Fibroblast of villous mesenchyme (primary cell): ENCODE results near the gene RHOBTB3. TPM values are rescaled to one million over a fixed set of nuclear protein-coding genes. Genes with fewer than 3 reads are reported as not detected.

ENCODE experiments used
- DNase-seq: peaks from one replicate; pipeline ENCODE4 v3.0.0-alpha.2; 2010; ENCODE audit warnings: low read depth
- H3K4me3 ChIP-seq: 2 replicates; pipeline ENCODE4 v1.5.1; 2011; ENCODE audit warnings: low read depth, mild to moderate bottlenecking, low read length
- CTCF ChIP-seq: IDR thresholded peaks from 2 replicates; pipeline ENCODE4 v1.5.1; 2012; ENCODE audit warnings: low read depth, mild to moderate bottlenecking, low read length; ENCODE audit not compliant: insufficient read depth
- total RNA-seq: library from RNA; depleted of rRNA; stranded (reverse); fragments of >200 nt; gene quantifications from 2 replicates; pipeline ENCODE4 v1.2.3, GENCODE V29; 2012

The RHOBTB3 gene
- total RNA-seq, 1 donor, result 720 TPM

DNA sequence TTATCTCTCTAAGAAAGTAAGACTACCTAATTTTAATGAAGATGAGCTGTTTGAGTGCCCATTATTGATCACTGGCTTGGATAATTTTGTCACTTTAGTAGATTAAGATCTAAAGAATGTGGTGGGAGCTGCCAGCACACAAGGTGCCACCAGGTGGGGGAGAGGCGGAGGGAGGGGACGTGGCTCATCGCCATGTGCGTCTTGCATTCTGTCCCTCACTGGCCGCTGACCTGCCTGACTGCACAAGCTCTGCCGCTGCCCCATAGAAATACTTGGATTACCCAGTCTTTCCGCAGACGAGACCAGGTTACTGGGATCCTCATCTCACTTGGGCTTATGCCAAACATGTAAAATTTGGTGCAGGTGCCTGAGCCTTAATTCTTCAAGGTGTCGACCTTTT lies 37.6 kb downstream of the RHOBTB3 start:
- TF ChIP-seq CTCF, result no peak
- no peak for DNase-seq
- no peak overlapping the region for H3K4me3 ChIP-seq

DNA sequence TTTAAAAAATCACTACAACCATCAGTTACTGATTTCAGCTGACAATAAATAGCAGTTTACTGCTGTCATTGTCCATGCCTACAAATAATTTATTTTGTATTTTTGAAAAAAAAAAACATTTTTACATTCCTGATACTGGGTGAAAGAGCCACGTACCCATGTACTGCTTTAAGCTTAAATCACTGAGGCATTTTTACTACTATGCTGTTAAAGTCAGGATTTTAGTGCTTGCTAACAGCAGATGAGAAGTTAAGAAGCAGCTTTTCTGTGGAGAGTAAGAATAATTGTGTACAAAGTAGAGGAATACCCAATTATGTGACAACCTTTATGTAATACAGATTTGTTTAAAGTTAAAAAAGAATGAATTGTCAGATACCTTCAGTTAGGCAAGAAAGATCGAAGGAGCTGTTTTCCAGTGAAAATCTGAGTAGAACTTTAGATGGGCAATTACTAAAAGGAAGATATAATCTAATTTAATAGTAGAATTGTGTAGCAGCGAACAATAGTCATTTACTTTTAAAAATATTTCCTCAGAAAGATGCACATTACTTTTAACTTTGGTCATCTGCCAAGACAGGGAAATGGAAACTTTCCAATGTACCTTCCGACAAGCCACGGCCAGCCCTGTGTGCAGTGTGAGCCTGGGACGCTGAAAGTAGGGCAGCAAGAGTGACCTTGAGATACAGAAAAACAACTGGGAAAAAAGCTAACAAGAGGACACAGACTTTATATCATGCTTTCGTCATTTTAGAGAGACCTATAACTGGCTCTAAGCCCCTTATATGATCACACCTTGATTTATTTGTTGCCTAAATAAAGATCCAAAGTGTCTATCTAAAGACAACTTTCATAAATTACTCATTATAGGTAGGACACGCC lies 39.9 kb downstream of the RHOBTB3 start:
- DNase-seq, result peak; percentile 54
- no peak overlapping the region for H3K4me3 ChIP-seq
- TF ChIP-seq CTCF, result no peak

GRCh38 chr5:95771892-95772291 lies 40.8 kb downstream of the RHOBTB3 start:
- DNase-seq, result no peak
- TF ChIP-seq CTCF, result no peak
- no peak overlapping the region for H3K4me3 ChIP-seq

DNA sequence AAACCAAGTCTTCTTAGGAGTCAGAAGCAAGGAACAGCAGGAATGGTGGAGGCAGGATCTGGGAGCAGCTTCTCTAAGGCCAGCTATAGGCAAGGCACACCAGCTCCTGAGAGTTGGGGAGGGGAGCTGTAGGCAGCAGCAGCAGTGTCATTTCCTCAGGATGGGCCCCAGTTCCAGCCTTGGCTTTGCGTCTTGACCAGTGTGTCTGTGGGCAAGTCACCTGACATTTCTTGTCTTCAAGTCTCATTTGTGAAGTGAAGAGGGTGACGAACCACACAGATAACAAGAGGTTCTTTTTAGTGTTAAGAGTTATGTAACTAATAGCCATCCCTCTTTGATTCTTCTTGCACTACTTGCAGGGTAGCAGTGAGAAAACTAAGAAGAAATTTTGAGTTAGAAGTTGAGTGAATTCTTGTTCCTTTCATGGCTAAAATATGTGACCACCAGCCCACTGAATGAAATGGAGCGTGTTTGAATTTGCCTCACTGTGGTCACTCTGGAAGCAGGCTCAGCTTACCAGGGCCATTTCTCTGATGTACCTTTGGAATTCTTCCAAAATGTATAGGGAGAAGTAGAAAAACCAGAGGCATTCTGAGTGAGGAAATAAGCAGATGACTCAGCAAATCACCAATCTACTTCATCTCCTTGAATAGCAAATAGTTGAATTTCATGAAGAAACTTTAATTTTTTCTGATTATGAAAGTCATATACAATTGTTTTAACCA lies 42.4 kb downstream of the RHOBTB3 start:
- DNase-seq, result peak; percentile 73
- H3K4me3 ChIP-seq, result no peak overlapping the region
- no peak for TF ChIP-seq CTCF

DNA sequence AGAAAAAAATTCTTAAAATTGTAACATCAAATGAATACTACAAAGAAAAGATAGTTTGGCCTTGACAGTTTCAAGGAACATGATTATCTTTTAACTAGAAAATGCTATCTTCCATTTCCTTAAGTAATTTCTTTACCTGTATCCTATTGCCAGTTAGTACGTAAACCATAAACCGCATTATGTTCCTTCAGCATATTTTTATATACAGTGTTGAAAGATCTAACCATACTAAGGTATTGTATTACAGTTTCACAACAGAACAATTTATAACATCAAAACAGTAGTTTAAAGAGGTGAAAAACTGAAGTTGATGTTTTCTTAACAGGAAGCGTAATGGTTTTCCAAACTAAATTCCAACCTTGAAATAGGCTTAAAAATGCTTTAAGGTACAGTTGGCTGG lies 46.3 kb downstream of the RHOBTB3 start:
- DNase-seq, result no peak
- H3K4me3 ChIP-seq, result no peak overlapping the region
- TF ChIP-seq CTCF, result no peak

GRCh38 chr5:95778713-95779436 lies 47.7 kb downstream of the RHOBTB3 start:
- H3K4me3 ChIP-seq, result no peak overlapping the region
- no peak for DNase-seq
- TF ChIP-seq CTCF, result no peak
